Karpas-422 (cell line): ENCODE data around the gene RDH13. TPM values are rescaled to one million over a fixed set of nuclear protein-coding genes. Genes with fewer than 3 reads are reported as not detected.

Experiments
- DNase-seq: peaks from one replicate; pipeline ENCODE4 v3.0.0-alpha.2; 2015
- H2AFZ ChIP-seq: fragments of 200-600 bp; sonication (generic); 2 replicates; pipeline ENCODE4 v1.6.1; 2014; ENCODE audit warnings: antibody characterized with exemption, low read length, mixed read lengths
- H3K27ac ChIP-seq: fragments of 200-600 bp; sonication (generic); 2 replicates; pipeline ENCODE4 v1.5.1; 2014; ENCODE audit warnings: mild to moderate bottlenecking, low read length, moderate library complexity
- H3K27me3 ChIP-seq: fragments of 200-600 bp; sonication (generic); 2 replicates; pipeline ENCODE4 v1.6.1; 2014; ENCODE audit warnings: low read length, mixed read lengths
- H3K36me3 ChIP-seq: fragments of 200-600 bp; sonication (generic); 2 replicates; pipeline ENCODE4 v1.6.1; 2014; ENCODE audit warnings: low read length, mixed read lengths; ENCODE audit not compliant: insufficient read depth
- H3K4me1 ChIP-seq: fragments of 200-600 bp; sonication (generic); 2 replicates; pipeline ENCODE4 v1.6.1; 2014; ENCODE audit warnings: mild to moderate bottlenecking, low read length, mixed read lengths
- H3K4me2 ChIP-seq: fragments of 200-600 bp; sonication (generic); 2 replicates; pipeline ENCODE4 v1.6.1; 2014; ENCODE audit warnings: low read length, low read depth, mild to moderate bottlenecking; ENCODE audit not compliant: poor library complexity, severe bottlenecking
- H3K4me3 ChIP-seq: fragments of 200-600 bp; sonication (generic); 2 replicates; pipeline ENCODE4 v1.5.1; 2014; ENCODE audit warnings: mild to moderate bottlenecking, antibody characterized with exemption, low read length, mixed read lengths
- H3K79me2 ChIP-seq: fragments of 200-600 bp; sonication (generic); 2 replicates; pipeline ENCODE4 v1.6.1; 2014; ENCODE audit warnings: mild to moderate bottlenecking, low read length, mixed read lengths
- H3K9ac ChIP-seq: fragments of 200-600 bp; sonication (generic); 2 replicates; pipeline ENCODE4 v1.6.0; 2014; ENCODE audit warnings: low read length
- H3K9me2 ChIP-seq: fragments of 200-600 bp; sonication (generic), shearing (Covaris generic); replicated peaks from 2 replicates; pipeline ENCODE4 v1.6.0; 2014; ENCODE audit warnings: mild to moderate bottlenecking, low read length, moderate library complexity; ENCODE audit not compliant: insufficient read depth
- H3K9me3 ChIP-seq: fragments of 300-700, 200-600 bp; sonication (generic); 2 replicates; pipeline ENCODE4 v1.6.1; 2014; ENCODE audit warnings: low read length, mixed read lengths
- H4K20me1 ChIP-seq: fragments of 200-600 bp; sonication (generic); 2 replicates; pipeline ENCODE4 v1.6.1; 2014; ENCODE audit warnings: mild to moderate bottlenecking, antibody characterized with exemption, low read length, low read depth; ENCODE audit not compliant: insufficient read depth
- total RNA-seq: library from RNA; depleted of rRNA; stranded (reverse); fragments of >200 nt; shearing (Covaris generic); gene quantifications from 2 replicates; pipeline ENCODE4 v1.2.3, GENCODE V29; 2014; ENCODE audit warnings: low replicate concordance

RDH13 gene
- total RNA-seq, 1 experiment from 2014 or later = 16.4 TPM

DNA sequence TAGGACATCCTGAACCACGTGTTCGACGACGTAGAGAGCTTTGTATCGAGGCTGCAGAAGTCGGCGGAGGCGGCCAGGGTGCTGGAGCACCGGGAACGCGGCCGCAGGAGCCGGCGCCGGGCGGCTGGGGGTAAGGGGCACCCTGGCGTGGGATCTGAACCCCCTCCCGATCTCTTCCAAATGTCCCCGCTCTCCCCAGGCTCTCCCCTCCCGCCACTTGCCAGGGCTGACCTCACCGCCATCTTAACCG lies 18.7 kb upstream of the RDH13 start:
- Histone ChIP-seq H3K4me3 (no peak overlapping the region), H3K9me3 (no peaks in the 10 kb centered on the region), H3K4me2 (no peak overlapping the region), H3K27ac (no peak overlapping the region), H3K27me3 (no peaks in the 10 kb centered on the region), H3K4me1 (no peaks in the 10 kb centered on the region), H3K9ac (no peak overlapping the region), H4K20me1 (0 out of 2 replicates have a peak, but pooled peaks cover 13% of the 10 kb centered on the region), H3K36me3 (peaks cover 30% of the 10 kb centered on the region), H3K9me2 (no peaks in the 10 kb centered on the region), H2AFZ (no peak overlapping the region), H3K79me2 (no peaks in the 10 kb centered on the region)
- no peak for DNase-seq

DNA sequence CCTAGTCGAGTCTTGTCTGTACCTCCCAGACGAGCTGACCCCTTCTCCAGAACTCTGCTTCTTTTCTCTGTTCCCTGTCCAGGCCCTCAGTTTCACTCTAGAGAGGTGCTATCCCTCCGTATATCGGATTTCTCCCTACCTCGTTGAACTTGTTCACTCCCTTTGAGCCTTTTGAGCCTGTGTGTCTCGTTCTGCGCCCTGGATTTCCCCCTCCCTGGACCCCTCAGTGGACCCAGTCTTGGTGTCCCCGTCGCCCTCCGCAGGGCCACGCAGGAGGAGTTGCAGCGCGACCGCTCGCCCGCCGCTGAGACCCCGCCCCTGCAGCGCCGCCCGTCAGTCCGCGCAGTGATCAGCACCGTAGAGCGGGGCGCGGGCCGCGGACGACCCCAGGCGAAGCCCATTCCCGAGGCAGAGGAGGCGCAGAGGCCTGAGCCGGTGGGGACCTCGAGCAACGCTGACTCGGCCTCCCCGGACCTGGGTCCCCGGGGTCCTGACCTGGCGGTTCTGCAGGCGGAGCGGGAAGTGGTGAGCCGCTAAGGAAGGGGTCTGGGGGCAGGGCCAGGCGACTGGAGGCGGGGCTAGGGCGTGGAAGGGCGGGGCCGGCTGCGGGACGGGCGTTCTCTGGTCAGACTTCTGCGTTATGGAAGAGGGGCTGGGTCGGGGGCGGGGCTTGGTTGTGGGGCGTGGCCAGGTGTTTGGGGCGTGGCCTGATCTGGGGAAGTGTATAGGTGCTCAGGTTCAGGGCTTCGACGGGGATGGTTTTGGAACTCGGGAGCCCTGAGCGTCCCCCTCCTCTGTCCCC lies 18.2 kb upstream of the RDH13 start:
- Histone ChIP-seq H4K20me1 (0 out of 2 replicates have a peak, but pooled peaks cover 13% of the 10 kb centered on the region), H3K27me3 (no peaks in the 10 kb centered on the region), H3K4me3 (no peak overlapping the region), H3K4me1 (no peaks in the 10 kb centered on the region), H3K9me2 (no peaks in the 10 kb centered on the region), H3K4me2 (no peak overlapping the region), H3K27ac (no peak overlapping the region), H3K36me3 (peaks cover 30% of the 10 kb centered on the region), H3K9ac (no peak overlapping the region), H3K79me2 (no peaks in the 10 kb centered on the region), H3K9me3 (no peaks in the 10 kb centered on the region), H2AFZ (no peak overlapping the region)
- DNase-seq = peak; percentile 78

DNA sequence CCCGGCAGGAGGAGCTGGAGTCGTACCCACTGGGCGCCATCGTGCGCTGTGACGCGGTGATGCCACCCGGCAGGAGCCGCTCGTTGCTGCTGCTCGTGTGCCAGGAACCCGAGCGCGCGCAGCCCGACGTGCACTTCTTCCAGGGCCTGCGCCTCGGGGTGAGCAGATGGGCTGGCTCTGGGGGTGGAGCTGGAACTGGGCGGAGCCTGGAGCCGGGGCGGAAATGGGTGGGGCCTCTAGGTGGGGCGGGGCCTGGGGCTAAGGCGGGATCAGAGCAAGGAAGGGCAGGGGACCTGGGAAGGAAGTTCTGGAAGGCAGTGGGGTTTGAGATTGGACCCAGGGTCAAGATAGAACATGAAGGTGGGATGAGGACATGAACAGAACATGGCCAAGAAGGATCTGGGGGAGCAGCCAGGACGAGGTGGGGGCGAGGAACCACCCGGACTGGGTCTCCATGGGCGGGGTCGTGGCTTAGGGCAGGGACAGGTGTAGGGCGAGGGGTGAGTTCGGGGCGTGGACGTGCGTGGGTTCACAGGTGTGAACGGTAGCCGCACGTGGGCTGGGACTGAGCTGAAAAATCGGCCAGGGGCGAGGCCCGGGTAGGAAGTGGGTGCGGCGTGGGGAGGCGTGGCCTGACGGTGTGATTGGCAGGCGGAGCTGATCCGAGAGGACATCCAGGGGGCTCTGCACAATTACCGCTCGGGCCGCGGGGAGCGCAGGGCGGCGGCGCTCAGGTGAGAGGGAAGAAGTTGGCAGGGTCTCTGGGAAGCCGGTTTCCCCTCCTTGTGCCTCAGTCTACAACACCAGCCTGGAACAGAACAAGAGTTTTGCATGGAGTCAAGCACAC lies 17.4 kb upstream of the RDH13 start:
- Histone ChIP-seq H3K27ac (no peak overlapping the region), H3K27me3 (no peaks in the 10 kb centered on the region), H3K4me2 (no peak overlapping the region), H4K20me1 (0 out of 2 replicates have a peak, but pooled peaks cover 13% of the 10 kb centered on the region), H3K36me3 (peaks cover 24% of the 10 kb centered on the region), H3K9ac (no peak overlapping the region), H2AFZ (no peak overlapping the region), H3K4me3 (no peak overlapping the region), H3K79me2 (no peaks in the 10 kb centered on the region), H3K9me3 (no peaks in the 10 kb centered on the region), H3K4me1 (no peaks in the 10 kb centered on the region), H3K9me2 (no peaks in the 10 kb centered on the region)
- peak; percentile 78 for DNase-seq

DNA sequence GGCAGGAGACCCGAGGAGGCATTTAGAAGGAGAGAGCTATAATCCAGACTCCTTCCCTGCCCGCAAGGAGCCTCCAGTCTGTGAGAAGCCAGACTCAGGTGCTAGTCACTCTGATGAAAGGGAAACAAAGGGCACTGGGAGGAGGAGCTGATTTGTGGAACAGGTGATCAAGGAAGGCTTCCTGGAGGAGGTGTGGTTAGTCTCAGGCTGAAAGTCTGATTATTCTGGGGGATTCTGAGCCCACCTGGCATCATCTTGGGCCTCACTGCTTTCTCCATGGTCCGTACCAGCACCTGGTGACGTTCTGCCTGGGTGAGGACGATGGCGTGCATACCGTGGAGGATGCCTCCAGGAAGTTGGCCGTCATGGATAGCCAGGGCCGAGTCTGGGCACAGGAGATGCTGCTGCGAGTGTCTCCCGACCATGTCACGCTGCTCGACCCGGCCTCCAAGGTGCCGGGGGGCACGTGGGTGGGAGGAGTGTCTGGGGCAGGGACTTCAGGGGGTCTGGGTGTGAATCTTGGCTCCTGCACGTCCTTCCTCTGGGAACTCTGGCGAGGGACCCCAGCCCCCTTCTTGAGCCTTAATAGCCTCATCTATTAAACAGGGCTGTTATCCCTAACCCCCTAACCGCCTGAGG lies 16.6 kb upstream of the RDH13 start:
- no peak overlapping the region for H3K9ac ChIP-seq
- H3K4me2 ChIP-seq = no peak overlapping the region

DNA sequence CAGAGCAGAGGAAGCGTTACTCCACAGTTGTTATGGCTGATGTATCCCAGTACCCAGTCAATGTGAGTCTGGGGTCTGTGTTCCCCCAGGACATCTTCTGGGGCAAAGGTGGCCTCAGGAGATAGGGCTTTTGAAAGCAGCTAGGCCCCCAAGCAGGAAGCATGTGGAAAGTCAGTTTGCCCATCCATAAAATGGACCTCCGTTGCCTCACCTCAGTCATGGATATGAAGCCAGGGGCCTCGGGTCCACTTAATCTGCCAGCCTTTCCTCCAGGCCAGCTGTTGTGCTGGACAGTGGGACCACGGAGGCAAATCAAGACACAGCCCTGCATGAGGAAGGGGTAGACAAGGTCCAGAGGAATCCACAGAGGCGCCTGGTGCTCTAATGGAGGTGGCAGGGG lies 16.0 kb upstream of the RDH13 start:
- DNase-seq = no peak
- Histone ChIP-seq H3K9me2 (no peaks in the 10 kb centered on the region), H3K4me3 (no peak overlapping the region), H2AFZ (no peak overlapping the region), H3K36me3 (peaks cover 24% of the 10 kb centered on the region), H3K27me3 (no peaks in the 10 kb centered on the region), H3K27ac (no peak overlapping the region), H3K79me2 (no peaks in the 10 kb centered on the region), H3K9ac (no peak overlapping the region), H3K9me3 (no peaks in the 10 kb centered on the region), H3K4me2 (no peak overlapping the region), H4K20me1 (0 out of 2 replicates have a peak, but pooled peaks cover 13% of the 10 kb centered on the region), H3K4me1 (no peaks in the 10 kb centered on the region)

More for the DNA sequence above, 16.6 kb upstream of the RDH13 start:
- Histone ChIP-seq H3K27me3 (no peaks in the 10 kb centered on the region), H3K4me3 (no peak overlapping the region), H3K9me3 (no peaks in the 10 kb centered on the region), H3K4me1 (no peaks in the 10 kb centered on the region), H4K20me1 (0 out of 2 replicates have a peak, but pooled peaks cover 13% of the 10 kb centered on the region), H2AFZ (no peak overlapping the region), H3K36me3 (peaks cover 24% of the 10 kb centered on the region), H3K9me2 (no peaks in the 10 kb centered on the region), H3K79me2 (no peaks in the 10 kb centered on the region), H3K27ac (no peak overlapping the region)
- DNase-seq = no peak

DNA sequence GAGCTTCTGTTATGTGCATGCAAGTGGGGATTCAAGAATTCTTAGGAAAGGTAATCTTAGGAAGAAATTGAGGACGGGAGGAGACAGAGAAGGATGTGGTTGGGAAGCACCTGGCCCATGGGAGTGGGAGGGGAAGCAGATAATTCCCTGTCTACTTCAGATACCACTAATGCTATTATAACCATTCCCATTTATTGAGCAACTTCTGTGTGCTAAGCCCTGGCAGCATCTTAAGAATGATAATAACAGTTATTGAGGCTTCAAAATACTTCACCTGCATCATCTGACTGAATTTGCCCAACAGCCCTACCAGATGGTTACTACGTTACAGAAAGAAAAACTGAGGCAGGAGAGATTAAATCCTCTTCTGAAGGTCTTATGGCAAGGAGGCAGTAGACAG lies 14.2 kb upstream of the RDH13 start:
- H3K79me2 ChIP-seq = no peaks in the 10 kb centered on the region
- H2AFZ ChIP-seq = no peak overlapping the region
- DNase-seq = no peak
- H3K9me2 ChIP-seq = no peaks in the 10 kb centered on the region
- no peak overlapping the region for H3K27ac ChIP-seq
- 0 out of 2 replicates have a peak, but pooled peaks cover 13% of the 10 kb centered on the region for H4K20me1 ChIP-seq
- peaks cover 18% of the 10 kb centered on the region for H3K36me3 ChIP-seq
- no peak overlapping the region for H3K9ac ChIP-seq
- H3K9me3 ChIP-seq = no peaks in the 10 kb centered on the region
- H3K4me1 ChIP-seq = no peaks in the 10 kb centered on the region
- no peak overlapping the region for H3K4me3 ChIP-seq
- no peak overlapping the region for H3K4me2 ChIP-seq
- no peaks in the 10 kb centered on the region for H3K27me3 ChIP-seq

DNA sequence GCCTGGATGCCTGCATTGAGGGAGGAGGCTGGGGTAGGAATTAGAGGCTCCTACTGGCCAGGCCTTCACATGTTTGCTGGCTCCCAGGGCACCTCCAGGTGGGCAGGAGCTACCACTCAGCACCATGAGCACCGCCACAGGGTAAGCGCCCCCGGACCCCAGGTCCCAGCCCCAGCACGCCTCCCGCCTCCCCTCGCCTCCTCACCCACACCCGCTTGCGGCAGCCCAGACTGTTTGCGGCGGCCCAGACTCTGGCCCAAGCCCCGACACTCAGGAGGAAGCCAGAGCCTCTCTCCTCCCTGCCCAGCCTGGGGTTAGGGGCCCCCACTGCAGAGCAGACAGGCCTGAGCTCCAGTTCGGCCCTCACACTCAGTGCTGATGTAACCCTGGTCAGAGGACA lies 13.4 kb upstream of the RDH13 start:
- no peaks in the 10 kb centered on the region for H3K79me2 ChIP-seq
- 0 out of 2 replicates have a peak, but pooled peaks cover 13% of the 10 kb centered on the region for H4K20me1 ChIP-seq
- no peak for DNase-seq
- no peak overlapping the region for H3K27ac ChIP-seq
- H3K4me3 ChIP-seq = no peak overlapping the region
- H3K9ac ChIP-seq = no peak overlapping the region
- H3K36me3 ChIP-seq = peaks cover 12% of the 10 kb centered on the region; the same call in 1 of the 2 replicates
- H3K9me2 ChIP-seq = no peaks in the 10 kb centered on the region
- no peaks in the 10 kb centered on the region for H3K4me1 ChIP-seq
- H3K9me3 ChIP-seq = no peaks in the 10 kb centered on the region
- no peak overlapping the region for H2AFZ ChIP-seq
- no peaks in the 10 kb centered on the region for H3K27me3 ChIP-seq
- no peak overlapping the region for H3K4me2 ChIP-seq
